Kidney glomerular epithelial cell (primary cell): ENCODE measurements around the gene AGBL4.

Experiments
- DNase-seq: peaks from one replicate; lab custom pipeline; 2025; lab: John Stamatoyannopoulos, UW

AGBL4 gene

GRCh38 chr1:48581270-48581669, 1442.5 kb downstream of the AGBL4 start:
- DNase-seq, result no peak

- DNase-seq, result no peak
These were observed 1447.2 kb downstream of the AGBL4 start for GRCh38 chr1:48576565-48576964.

GRCh38 chr1:48572646-48573258, 1451.0 kb downstream of the AGBL4 start:
- peak; percentile 28 for DNase-seq

GRCh38 chr1:48572134-48572533, 1451.6 kb downstream of the AGBL4 start:
- DNase-seq, result no peak

- DNase-seq, result no peak
These were observed 1452.3 kb downstream of the AGBL4 start for GRCh38 chr1:48571303-48571987.

GRCh38 chr1:48570568-48570967, 1453.2 kb downstream of the AGBL4 start:
- DNase-seq, result no peak

- DNase-seq, result no peak
These were observed 1455.3 kb downstream of the AGBL4 start for GRCh38 chr1:48568501-48568900.

GRCh38 chr1:48566492-48566891, 1457.3 kb downstream of the AGBL4 start:
- DNase-seq, result no peak

- no peak for DNase-seq
These were observed 1460.7 kb downstream of the AGBL4 start for GRCh38 chr1:48563021-48563420.

GRCh38 chr1:48561444-48561843, 1462.3 kb downstream of the AGBL4 start:
- DNase-seq, result no peak

- no peak for DNase-seq
These were observed 1463.2 kb downstream of the AGBL4 start for GRCh38 chr1:48560577-48560976.

GRCh38 chr1:48560116-48560515, 1463.6 kb downstream of the AGBL4 start:
- no peak for DNase-seq

GRCh38 chr1:48558366-48558765, 1465.4 kb downstream of the AGBL4 start:
- DNase-seq, result no peak

- peak; percentile 2 for DNase-seq
These were observed 1467.4 kb downstream of the AGBL4 start for GRCh38 chr1:48556186-48556850.

GRCh38 chr1:48555271-48555670, 1468.5 kb downstream of the AGBL4 start:
- DNase-seq, result no peak

- no peak for DNase-seq
These were observed 1470.7 kb downstream of the AGBL4 start for GRCh38 chr1:48552903-48553606.

- no peak for DNase-seq
These were observed 1471.3 kb downstream of the AGBL4 start for GRCh38 chr1:48552420-48552819.

- DNase-seq, result no peak
These were observed 1474.8 kb downstream of the AGBL4 start for GRCh38 chr1:48548985-48549384.

GRCh38 chr1:48547561-48548220, 1476.1 kb downstream of the AGBL4 start:
- DNase-seq, result no peak

GRCh38 chr1:48543854-48544253, 1479.9 kb downstream of the AGBL4 start:
- no peak for DNase-seq

GRCh38 chr1:48540587-48540986, 1483.2 kb downstream of the AGBL4 start:
- no peak for DNase-seq

- DNase-seq, result no peak
These were observed 1487.3 kb downstream of the AGBL4 start for GRCh38 chr1:48536477-48536876.
